ENCODE data around the gene RALGPS1.

Gene RALGPS1

DNA sequence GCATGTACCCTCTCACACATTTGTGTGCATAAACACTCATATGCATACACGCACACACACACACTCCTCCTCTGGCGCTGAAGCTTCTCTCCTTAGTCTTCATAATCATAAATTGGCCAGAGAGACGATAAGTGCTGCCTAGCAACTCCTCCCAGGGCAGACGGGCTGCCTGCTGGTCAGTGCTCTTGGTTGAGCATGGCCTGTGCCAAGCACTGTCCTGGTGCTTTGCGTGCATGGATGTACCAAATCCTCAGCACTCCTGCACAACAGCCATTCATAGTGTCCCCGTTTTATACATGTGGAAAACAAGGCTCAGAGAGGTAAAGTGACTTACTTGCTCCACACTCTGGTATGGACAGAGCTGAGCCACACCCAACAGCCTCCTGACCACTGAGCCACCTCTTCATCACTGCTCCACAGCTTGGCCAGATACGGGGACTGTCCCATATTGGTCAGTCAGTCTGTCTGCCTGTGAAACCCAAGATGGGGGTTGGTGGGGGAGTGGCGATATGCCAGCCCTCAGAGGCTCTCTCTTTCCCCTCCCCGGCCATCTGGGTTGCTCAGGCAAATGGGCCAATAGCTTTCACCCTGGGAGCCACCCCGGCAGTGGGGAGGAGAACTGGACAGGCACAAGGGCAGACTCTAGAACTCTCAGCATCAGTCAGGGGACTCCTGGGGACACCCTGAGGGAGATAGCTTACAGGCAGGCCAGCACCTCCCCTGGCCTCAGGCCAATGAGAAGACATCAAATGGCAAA lies 285.7 kb downstream of the RALGPS1 start:
- no peak for DNase-seq
- ChIA-PET POLR2A (no interaction called here), CTCF (interaction anchor here (0.7 to 11.2 kb wide), 14 partner anchors 10 to 281 kb away, joined by 3 to 161 read pairs (median 4); no protein-coding TSS in a partner anchor)
- Histone ChIP-seq H3K36me3 (ENCODE audit: control insufficient read depth in 4 of 4, insufficient read depth in 4 of 4, low read length in 3 of 4) (no peaks in the 10 kb centered on the region), H3K27ac (ENCODE audit: insufficient read depth in 1 of 2, low read depth in 1 of 2, low read length in 2 of 2, poor library complexity in 1 of 2, severe bottlenecking in 2 of 2) (no peak overlapping the region), H3K4me1 (ENCODE audit: control extremely low read depth in 1 of 4, control insufficient read depth in 4 of 4, insufficient read depth in 4 of 4, low read length in 3 of 4) (no peaks in the 10 kb centered on the region), H3K4me3 (ENCODE audit: control insufficient read depth in 1 of 7, extremely low read depth in 1 of 7, insufficient read depth in 4 of 7, low read depth in 2 of 7, low read length in 6 of 7) (no peak overlapping the region), H3K27me3 (replicated peaks in 2 of 5; ENCODE audit: control insufficient read depth in 4 of 5, insufficient read depth in 5 of 5, low read length in 4 of 5) (peaks cover 0 to 8% (median 0%) of the 10 kb centered on the region in 5 experiments), H3K9me3 (ENCODE audit: control extremely low read depth in 1 of 5, control insufficient read depth in 4 of 5, insufficient read depth in 2 of 5, low read depth in 1 of 5, low read length in 4 of 5) (no peaks in the 10 kb centered on the region)
- 80% methylated on average over 7 of the region's 10 CpGs for WGBS (ENCODE audit: insufficient coverage)

DNA sequence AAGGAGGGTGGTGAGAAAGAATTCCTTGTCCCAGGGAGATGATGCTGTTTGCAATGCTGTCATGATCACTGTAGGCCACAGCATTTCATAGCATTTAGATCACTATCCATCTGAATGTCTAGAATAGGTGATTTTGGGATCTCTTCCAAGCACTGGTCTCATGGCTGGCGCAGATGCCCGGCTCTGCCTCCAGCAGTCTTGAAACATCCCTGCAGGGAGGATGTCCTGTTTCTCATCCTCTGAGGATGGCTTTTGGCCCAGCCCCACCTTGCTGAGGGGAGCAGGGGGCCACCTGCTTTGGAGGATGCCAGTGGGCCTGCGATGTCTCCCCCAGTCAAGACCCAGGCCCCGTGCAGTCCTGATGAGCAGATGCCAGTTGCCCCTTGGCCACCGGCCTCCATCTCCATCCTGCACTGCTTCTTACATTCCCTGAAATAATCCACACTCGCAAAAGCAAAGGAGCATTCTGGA lies 286.5 kb downstream of the RALGPS1 start:
- H3K4me3 ChIP-seq (ENCODE audit: control insufficient read depth in 1 of 7, extremely low read depth in 1 of 7, insufficient read depth in 4 of 7, low read depth in 2 of 7, low read length in 6 of 7): no peak overlapping the region
- POLR2A ChIA-PET: no interaction called here
- WGBS (ENCODE audit: insufficient coverage): 100% methylated on average over 4 of the region's 6 CpGs
- no peaks in the 10 kb centered on the region for H3K9me3 ChIP-seq (ENCODE audit: control extremely low read depth in 1 of 5, control insufficient read depth in 4 of 5, insufficient read depth in 2 of 5, low read depth in 1 of 5, low read length in 4 of 5)
- H3K27me3 ChIP-seq (replicated peaks in 2 of 5; ENCODE audit: control insufficient read depth in 4 of 5, insufficient read depth in 5 of 5, low read length in 4 of 5): peaks cover 0 to 6% (median 0%) of the 10 kb centered on the region in 5 experiments
- CTCF ChIA-PET: interaction anchor here (0.8 to 11.2 kb wide), 14 partner anchors 10 to 281 kb away, joined by 3 to 161 read pairs (median 4); no protein-coding TSS in a partner anchor
- H3K27ac ChIP-seq (ENCODE audit: insufficient read depth in 1 of 2, low read depth in 1 of 2, low read length in 2 of 2, poor library complexity in 1 of 2, severe bottlenecking in 2 of 2): no peak overlapping the region
- H3K4me1 ChIP-seq (ENCODE audit: control extremely low read depth in 1 of 4, control insufficient read depth in 4 of 4, insufficient read depth in 4 of 4, low read length in 3 of 4): no peaks in the 10 kb centered on the region
- no peaks in the 10 kb centered on the region for H3K36me3 ChIP-seq (ENCODE audit: control insufficient read depth in 4 of 4, insufficient read depth in 4 of 4, low read length in 3 of 4)
- no peak for DNase-seq

DNA sequence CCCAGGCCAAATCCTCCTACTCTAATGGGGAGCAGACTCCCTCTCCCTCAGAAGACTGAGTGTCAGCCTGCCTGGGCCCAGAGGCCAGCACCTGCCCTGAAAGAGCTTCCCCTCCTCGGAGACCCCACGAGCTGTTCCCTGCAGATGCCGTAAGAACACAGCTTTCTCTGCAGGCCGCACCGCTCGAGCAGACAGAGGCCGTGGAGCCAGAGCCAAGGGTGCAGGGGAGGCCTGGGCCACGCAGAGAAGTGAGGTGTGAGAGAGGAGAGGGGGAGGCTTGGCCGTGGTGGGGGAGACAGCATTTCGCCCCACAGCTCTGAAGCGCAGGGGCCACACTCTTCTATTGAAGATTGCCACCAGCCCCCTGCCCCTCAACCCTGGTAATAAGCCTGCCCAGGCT lies 287.1 kb downstream of the RALGPS1 start:
- peaks cover 0 to 4% (median 0%) of the 10 kb centered on the region in 5 experiments for H3K27me3 ChIP-seq (replicated peaks in 2 of 5; ENCODE audit: control insufficient read depth in 4 of 5, insufficient read depth in 5 of 5, low read length in 4 of 5)
- CTCF ChIA-PET: interaction anchor here (0.8 to 11.2 kb wide), 9 partner anchors 9 to 282 kb away, joined by 3 to 161 read pairs (median 3); no protein-coding TSS in a partner anchor
- 97% methylated on average over 8 of the region's 11 CpGs for WGBS (ENCODE audit: insufficient coverage)
- no peaks in the 10 kb centered on the region for H3K4me1 ChIP-seq (ENCODE audit: control extremely low read depth in 1 of 4, control insufficient read depth in 4 of 4, insufficient read depth in 4 of 4, low read length in 3 of 4)
- H3K27ac ChIP-seq (ENCODE audit: insufficient read depth in 1 of 2, low read depth in 1 of 2, low read length in 2 of 2, poor library complexity in 1 of 2, severe bottlenecking in 2 of 2): no peak overlapping the region
- no peak for DNase-seq
- H3K4me3 ChIP-seq (ENCODE audit: control insufficient read depth in 1 of 7, extremely low read depth in 1 of 7, insufficient read depth in 4 of 7, low read depth in 2 of 7, low read length in 6 of 7): no peak overlapping the region
- H3K9me3 ChIP-seq (ENCODE audit: control extremely low read depth in 1 of 5, control insufficient read depth in 4 of 5, insufficient read depth in 2 of 5, low read depth in 1 of 5, low read length in 4 of 5): no peaks in the 10 kb centered on the region
- POLR2A ChIA-PET: no interaction called here
- H3K36me3 ChIP-seq (ENCODE audit: control insufficient read depth in 4 of 4, insufficient read depth in 4 of 4, low read length in 3 of 4): no peaks in the 10 kb centered on the region

DNA sequence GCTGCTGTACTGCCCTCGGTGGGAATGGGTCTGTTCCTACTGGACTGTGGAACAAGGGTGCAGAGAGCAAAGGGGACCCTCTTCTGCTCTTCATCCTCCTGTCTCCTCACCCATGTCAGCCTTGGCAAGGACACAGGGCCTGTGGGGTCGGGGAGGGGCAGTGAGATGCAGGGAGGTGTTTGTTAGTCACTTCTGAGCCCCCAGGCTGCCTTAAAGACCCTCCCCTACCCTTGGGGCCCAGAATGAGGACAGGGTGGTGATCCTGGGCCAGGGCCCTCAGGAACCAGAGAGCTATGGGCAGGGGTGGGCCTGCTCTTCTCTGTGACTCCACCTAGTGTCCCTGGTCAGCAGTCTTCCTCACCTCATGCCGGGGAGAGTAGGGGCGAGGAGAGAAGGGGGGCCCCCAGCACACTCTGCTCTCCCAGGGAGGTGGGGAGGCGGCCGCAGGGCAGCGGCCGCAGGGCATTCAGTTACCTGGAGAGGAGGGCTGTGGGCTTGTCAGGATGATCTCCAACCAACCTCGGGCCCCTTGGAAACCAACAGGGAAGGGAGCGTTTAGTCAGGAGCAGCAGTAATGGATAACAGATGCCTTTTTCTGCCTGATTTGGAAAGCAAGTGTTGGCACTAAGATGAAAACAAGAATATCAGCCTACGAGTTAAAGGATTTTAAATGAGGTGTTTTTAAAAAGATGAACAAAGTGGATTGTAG lies 288.0 kb downstream of the RALGPS1 start:
- whole genome bisulfite sequencing (ENCODE audit: insufficient coverage): 94% methylated on average over 8 of the region's 11 CpGs
- CTCF ChIA-PET: interaction anchor here (1.0 to 11.2 kb wide), 3 partner anchors 12 to 262 kb away, joined by 3 to 161 read pairs (median 3); no protein-coding TSS in a partner anchor

DNA sequence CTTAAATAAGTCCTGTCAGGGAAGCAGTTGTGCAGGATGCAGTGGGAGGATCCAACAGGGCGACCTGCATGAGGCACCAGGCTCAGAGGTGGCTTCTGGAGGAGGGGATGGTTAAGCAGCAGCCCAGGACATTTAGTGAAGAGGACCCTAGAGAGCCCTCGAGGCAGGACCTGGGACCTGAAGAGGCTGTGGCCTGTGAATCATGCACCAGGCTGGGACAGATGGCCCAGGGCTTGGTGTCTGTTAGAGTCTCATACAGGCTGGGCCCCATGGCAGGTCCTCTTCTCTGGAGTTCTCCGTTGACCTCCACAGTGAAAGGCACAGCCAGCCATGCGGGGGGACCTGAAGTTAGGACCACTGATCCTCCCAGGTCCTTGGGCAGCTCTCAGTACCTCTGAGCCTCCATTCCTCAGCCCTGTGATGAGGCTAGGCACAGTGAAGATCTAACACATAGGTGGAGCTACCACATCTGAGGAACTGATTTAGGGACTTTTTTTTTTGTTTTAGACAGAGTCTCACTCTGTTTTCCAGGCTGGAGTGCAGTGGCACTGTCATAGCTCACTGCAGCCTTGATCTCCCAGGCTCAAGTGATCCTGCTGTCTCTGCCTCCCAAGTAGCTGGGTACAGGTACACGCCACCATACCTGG lies 289.2 kb downstream of the RALGPS1 start:
- WGBS (ENCODE audit: insufficient coverage): 97% methylated on average over 5 of the region's 5 CpGs
- CTCF ChIA-PET: interaction anchor here (0.7 to 1.6 kb wide), 3 partner anchors 9 to 239 kb away, joined by 3 to 5 read pairs (median 4); no protein-coding TSS in a partner anchor
- H3K4me1 ChIP-seq (ENCODE audit: control extremely low read depth in 1 of 4, control insufficient read depth in 4 of 4, insufficient read depth in 4 of 4, low read length in 3 of 4): no peaks in the 10 kb centered on the region
- H3K4me3 ChIP-seq (ENCODE audit: control insufficient read depth in 1 of 7, extremely low read depth in 1 of 7, insufficient read depth in 4 of 7, low read depth in 2 of 7, low read length in 6 of 7): no peak overlapping the region
- H3K27me3 ChIP-seq (replicated peaks in 2 of 5; ENCODE audit: control insufficient read depth in 4 of 5, insufficient read depth in 5 of 5, low read length in 4 of 5): peaks cover 0 to 3% (median 0%) of the 10 kb centered on the region in 5 experiments
- DNase-seq: no peak
- POLR2A ChIA-PET: no interaction called here
- no peaks in the 10 kb centered on the region for H3K36me3 ChIP-seq (ENCODE audit: control insufficient read depth in 4 of 4, insufficient read depth in 4 of 4, low read length in 3 of 4)
- no peak overlapping the region for H3K27ac ChIP-seq (ENCODE audit: insufficient read depth in 1 of 2, low read depth in 1 of 2, low read length in 2 of 2, poor library complexity in 1 of 2, severe bottlenecking in 2 of 2)
- H3K9me3 ChIP-seq (ENCODE audit: control extremely low read depth in 1 of 5, control insufficient read depth in 4 of 5, insufficient read depth in 2 of 5, low read depth in 1 of 5, low read length in 4 of 5): no peaks in the 10 kb centered on the region

More for the DNA sequence above, 288.0 kb downstream of the RALGPS1 start:
- DNase-seq: no peak
- peaks cover 0 to 3% (median 0%) of the 10 kb centered on the region in 5 experiments for H3K27me3 ChIP-seq (replicated peaks in 2 of 5; ENCODE audit: control insufficient read depth in 4 of 5, insufficient read depth in 5 of 5, low read length in 4 of 5)
- no peak overlapping the region for H3K4me3 ChIP-seq (ENCODE audit: control insufficient read depth in 1 of 7, extremely low read depth in 1 of 7, insufficient read depth in 4 of 7, low read depth in 2 of 7, low read length in 6 of 7)
- no peaks in the 10 kb centered on the region for H3K9me3 ChIP-seq (ENCODE audit: control extremely low read depth in 1 of 5, control insufficient read depth in 4 of 5, insufficient read depth in 2 of 5, low read depth in 1 of 5, low read length in 4 of 5)
- H3K36me3 ChIP-seq (ENCODE audit: control insufficient read depth in 4 of 4, insufficient read depth in 4 of 4, low read length in 3 of 4): no peaks in the 10 kb centered on the region
- no peaks in the 10 kb centered on the region for H3K4me1 ChIP-seq (ENCODE audit: control extremely low read depth in 1 of 4, control insufficient read depth in 4 of 4, insufficient read depth in 4 of 4, low read length in 3 of 4)
- H3K27ac ChIP-seq (ENCODE audit: insufficient read depth in 1 of 2, low read depth in 1 of 2, low read length in 2 of 2, poor library complexity in 1 of 2, severe bottlenecking in 2 of 2): no peak overlapping the region
- POLR2A ChIA-PET: no interaction called here

DNA sequence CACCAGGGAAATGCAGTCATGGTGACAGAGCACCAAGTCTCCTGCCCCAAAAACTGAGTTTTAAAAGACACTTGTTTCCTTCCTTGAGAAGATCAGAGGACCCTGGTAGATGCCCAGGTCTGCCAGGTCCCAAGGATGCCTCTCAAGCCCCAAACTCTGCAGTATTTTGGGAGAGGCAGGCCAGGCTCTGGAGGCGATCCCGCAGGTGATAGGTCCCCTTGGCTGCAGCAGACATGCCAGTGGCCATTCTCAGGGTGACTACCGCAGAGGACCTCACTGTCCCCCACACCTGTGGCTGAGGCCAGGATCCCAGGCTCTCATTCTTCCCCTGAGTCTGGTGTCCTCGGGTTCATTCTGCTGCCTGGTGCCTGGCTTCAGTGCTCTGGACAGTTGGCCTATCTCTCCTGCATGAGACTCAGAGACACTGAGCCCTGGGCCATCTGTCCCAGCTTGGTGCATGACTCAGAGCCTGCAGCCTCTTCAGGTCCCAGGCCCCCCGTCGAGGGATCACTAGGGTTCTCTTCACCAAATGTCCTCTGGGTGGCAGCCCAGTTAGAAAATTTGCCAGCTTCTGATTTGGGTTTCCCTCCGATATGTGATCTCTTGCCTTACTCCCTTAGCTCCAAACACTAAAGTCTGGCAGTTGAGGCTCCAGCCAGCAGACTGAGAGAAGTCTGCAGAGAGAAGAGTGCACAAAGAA lies 290.3 kb downstream of the RALGPS1 start:
- 70% methylated on average over 7 of the region's 7 CpGs for WGBS (ENCODE audit: insufficient coverage)
- no peak overlapping the region for H3K27ac ChIP-seq (ENCODE audit: insufficient read depth in 1 of 2, low read depth in 1 of 2, low read length in 2 of 2, poor library complexity in 1 of 2, severe bottlenecking in 2 of 2)
- no peaks in the 10 kb centered on the region for H3K9me3 ChIP-seq (ENCODE audit: control extremely low read depth in 1 of 5, control insufficient read depth in 4 of 5, insufficient read depth in 2 of 5, low read depth in 1 of 5, low read length in 4 of 5)
- ChIA-PET CTCF (interaction anchor here (0.6 to 1.6 kb wide), 8 partner anchors 10 to 437 kb away, joined by 3 to 6 read pairs (median 3); partner anchors contain the start of gene SLC2A8), POLR2A (interaction anchor here (1.0 kb wide), 1 partner anchor 246 kb away, joined by 4 read pairs; the partner anchor contains the start of genes LRSAM1 and RPL12)
- H3K36me3 ChIP-seq (ENCODE audit: control insufficient read depth in 4 of 4, insufficient read depth in 4 of 4, low read length in 3 of 4): no peaks in the 10 kb centered on the region
- no peak overlapping the region for H3K4me3 ChIP-seq (ENCODE audit: control insufficient read depth in 1 of 7, extremely low read depth in 1 of 7, insufficient read depth in 4 of 7, low read depth in 2 of 7, low read length in 6 of 7)
- peaks cover 0 to 3% (median 0%) of the 10 kb centered on the region in 5 experiments for H3K27me3 ChIP-seq (replicated peaks in 2 of 5; ENCODE audit: control insufficient read depth in 4 of 5, insufficient read depth in 5 of 5, low read length in 4 of 5)
- peak; percentile 32 to 63 (median 58) for DNase-seq
- H3K4me1 ChIP-seq (ENCODE audit: control extremely low read depth in 1 of 4, control insufficient read depth in 4 of 4, insufficient read depth in 4 of 4, low read length in 3 of 4): no peaks in the 10 kb centered on the region
